Caco-2 (cell line): Measurements from ENCODE around the gene AVL9. TPM values are rescaled to one million over a fixed set of nuclear protein-coding genes. Genes with fewer than 3 reads are reported as not detected.

Source experiments
- BruUV-seq: library from RNA; stranded (reverse); fragments of 400-500 nt; replicated peaks from 2 replicates; lab custom pipeline; 2021; lab: Mats Ljungman, UMichigan
- CTCF ChIA-PET: fragments of 300-600 bp; sonication (Branson Sonifier 250); formaldehyde crosslinking; loops from one replicate; lab custom pipeline; 2022; ENCODE audit warnings: antibody characterized with exemption; lab: Charles Lee
- POLR2A ChIA-PET: fragments of 300-600 bp; sonication (Branson Sonifier 250); formaldehyde crosslinking; loops from one replicate; lab custom pipeline; 2022; ENCODE audit warnings: antibody characterized with exemption; lab: Charles Lee
- DNase-seq, 2 experiments: peaks; one replicate each; pipeline versions ENCODE4 v3.0.0 to v3.0.0-alpha.2; 2020 to 2022
- H3K27me3 ChIP-seq: replicated peaks from 2 replicates; pipeline ENCODE4 v1.6.0; 2011; ENCODE audit warnings: low read length; ENCODE audit not compliant: control insufficient read depth, insufficient read depth
- H3K36me3 ChIP-seq: 2 replicates; pipeline ENCODE4 v1.5.1; 2011; ENCODE audit warnings: low read length; ENCODE audit not compliant: control insufficient read depth, insufficient read depth
- H3K4me1 ChIP-seq: fragments of 250-450 bp; sonication (Bioruptor Pico); 2 replicates; pipeline ENCODE4 v1.5.1; 2020; ENCODE audit warnings: mild to moderate bottlenecking
- H3K4me3 ChIP-seq: 2 replicates; pipeline ENCODE4 v1.5.1; 2011; ENCODE audit warnings: low read depth, mild to moderate bottlenecking, control low read depth, low read length
- H3K9me3 ChIP-seq: fragments of 250-450 bp; sonication (Bioruptor Pico); 2 replicates; pipeline ENCODE4 v1.5.1; 2020; ENCODE audit warnings: mild to moderate bottlenecking, moderate library complexity
- H3K27ac Mint-ChIP-seq: one replicate; pipeline ENCODE4 v1.8.0; 2022; ENCODE audit warnings: mixed read lengths; ENCODE audit not compliant: unreplicated experiment
- H3K27me3 Mint-ChIP-seq: one replicate; pipeline ENCODE4 v1.8.0; 2022; ENCODE audit warnings: mixed read lengths; ENCODE audit not compliant: insufficient read depth, unreplicated experiment
- H3K36me3 Mint-ChIP-seq: one replicate; pipeline ENCODE4 v1.8.0; 2022; ENCODE audit warnings: mild to moderate bottlenecking, mixed read lengths; ENCODE audit not compliant: insufficient read depth, unreplicated experiment
- H3K4me1 Mint-ChIP-seq: one replicate; pipeline ENCODE4 v1.8.0; 2022; ENCODE audit warnings: low read depth, mixed read lengths; ENCODE audit not compliant: unreplicated experiment
- H3K4me3 Mint-ChIP-seq: one replicate; pipeline ENCODE4 v1.8.0; 2022; ENCODE audit warnings: mild to moderate bottlenecking, moderate library complexity, mixed read lengths; ENCODE audit not compliant: unreplicated experiment
- H3K9me3 Mint-ChIP-seq: one replicate; pipeline ENCODE4 v1.8.0; 2022; ENCODE audit warnings: mixed read lengths; ENCODE audit not compliant: unreplicated experiment
- CTCF ChIP-seq, 2 experiments: fragments of 200-600 bp in 1 of 2; IDR thresholded peaks; 1 replicate in 1 of 2; 2 replicates in 1 of 2; pipeline versions ENCODE4 v1.5.1 to v1.8.0; 2011 to 2022; ENCODE audit warnings: antibody characterized with exemption in 1 of 2, control low read depth in 1 of 2, inconsistent platforms in 1 of 2, low read depth in 1 of 2, low read length in 1 of 2, mild to moderate bottlenecking in 1 of 2, moderate library complexity in 1 of 2; ENCODE audit not compliant: insufficient read depth in 1 of 2, severe bottlenecking in 1 of 2, unreplicated experiment in 1 of 2
- intact Hi-C: fragments of 100-400 bp; cut with micrococcal nuclease; formaldehyde crosslinking; loops from one replicate; pipeline ENCODE4 v1.10.0; 2022; ENCODE audit not compliant: unreplicated experiment
- total RNA-seq: library from RNA; stranded (reverse); gene quantifications from 2 replicates; pipeline ENCODE4 v1.2.3, GENCODE V29; 2022

AVL9 gene
- total RNA-seq, 1 experiment from 2014 or later = 39.7 TPM

GRCh38 chr7:32533276-32534029 is 38.2 kb downstream of the AVL9 start:
- no peak overlapping the region for H3K27ac Mint-ChIP-seq
- Histone ChIP-seq H3K36me3 (peaks cover 3% of the 10 kb centered on the region; the same call in 1 of the 2 replicates), H3K27me3 (no peaks in the 10 kb centered on the region), H3K4me1 (no peaks in the 10 kb centered on the region), H3K9me3 (no peaks in the 10 kb centered on the region), H3K4me3 (no peak overlapping the region)
- BruUV-seq = no TSS peak
- no peak for DNase-seq
- TF ChIP-seq CTCF (IDR thresholded peaks at IDR 0.05; ENCODE audit: insufficient read depth in 1 of 2, low read depth in 1 of 2, low read length in 1 of 2, severe bottlenecking in 1 of 2, unreplicated experiment in 1 of 2) = no peak
- ChIA-PET POLR2A (no interaction called here), CTCF (no interaction called here)
- intact Hi-C loops = no loop called here
- no peaks in the 10 kb centered on the region for H3K36me3 Mint-ChIP-seq
- H3K27me3 Mint-ChIP-seq = no peaks in the 10 kb centered on the region
- no peaks in the 10 kb centered on the region for H3K4me1 Mint-ChIP-seq
- no peaks in the 10 kb centered on the region for H3K9me3 Mint-ChIP-seq
- no peak overlapping the region for H3K4me3 Mint-ChIP-seq

- H3K27ac Mint-ChIP-seq = no peak overlapping the region
These were observed 39.9 kb downstream of the AVL9 start for GRCh38 chr7:32535162-32535702.

GRCh38 chr7:32536016-32536415 is 40.7 kb downstream of the AVL9 start:
- intact Hi-C loops = no loop called here
- Mint-ChIP-seq H3K27ac (no peak overlapping the region), H3K27me3 (no peaks in the 10 kb centered on the region), H3K9me3 (no peaks in the 10 kb centered on the region), H3K4me1 (no peaks in the 10 kb centered on the region), H3K4me3 (no peak overlapping the region), H3K36me3 (peaks cover 5% of the 10 kb centered on the region)
- Histone ChIP-seq H3K36me3 (peaks cover 3% of the 10 kb centered on the region; the same call in 1 of the 2 replicates), H3K9me3 (no peaks in the 10 kb centered on the region), H3K27me3 (no peaks in the 10 kb centered on the region), H3K4me1 (no peaks in the 10 kb centered on the region), H3K4me3 (no peak overlapping the region)
- no TSS peak for BruUV-seq
- ChIA-PET CTCF (interaction anchor here (0.6 kb wide), 1 partner anchor 40 kb away, joined by 3 read pairs; the partner anchor contains the start of gene AVL9), POLR2A (no interaction called here)
- no peak for DNase-seq
- no peak for TF ChIP-seq CTCF (IDR thresholded peaks at IDR 0.05; ENCODE audit: insufficient read depth in 1 of 2, low read depth in 1 of 2, low read length in 1 of 2, severe bottlenecking in 1 of 2, unreplicated experiment in 1 of 2)

More at GRCh38 chr7:32535162-32535702, 39.9 kb downstream of the AVL9 start:
- ChIA-PET POLR2A (no interaction called here), CTCF (interaction anchor here (0.6 kb wide), 1 partner anchor 40 kb away, joined by 3 read pairs; the partner anchor contains the start of gene AVL9)
- Histone ChIP-seq H3K4me3 (no peak overlapping the region), H3K9me3 (no peaks in the 10 kb centered on the region), H3K4me1 (no peaks in the 10 kb centered on the region), H3K27me3 (no peaks in the 10 kb centered on the region), H3K36me3 (peaks cover 3% of the 10 kb centered on the region; the same call in 1 of the 2 replicates)
- H3K9me3 Mint-ChIP-seq = no peaks in the 10 kb centered on the region
- H3K36me3 Mint-ChIP-seq = peaks cover 3% of the 10 kb centered on the region
- intact Hi-C loops = no loop called here
- no peak overlapping the region for H3K4me3 Mint-ChIP-seq
- no peak for DNase-seq
- no peaks in the 10 kb centered on the region for H3K27me3 Mint-ChIP-seq
- TF ChIP-seq CTCF (IDR thresholded peaks at IDR 0.05; ENCODE audit: insufficient read depth in 1 of 2, low read depth in 1 of 2, low read length in 1 of 2, severe bottlenecking in 1 of 2, unreplicated experiment in 1 of 2) = no peak
- BruUV-seq = no TSS peak
- no peaks in the 10 kb centered on the region for H3K4me1 Mint-ChIP-seq
